Measurements from ENCODE around the gene AP5B1. TPM values are rescaled to one million over a fixed set of nuclear protein-coding genes. Genes with fewer than 3 reads are reported as not detected.

The AP5B1 gene
- total and polyA plus RNA-seq, 4 donors, result 8.6 to 35.5 (median 24.0) TPM

DNA sequence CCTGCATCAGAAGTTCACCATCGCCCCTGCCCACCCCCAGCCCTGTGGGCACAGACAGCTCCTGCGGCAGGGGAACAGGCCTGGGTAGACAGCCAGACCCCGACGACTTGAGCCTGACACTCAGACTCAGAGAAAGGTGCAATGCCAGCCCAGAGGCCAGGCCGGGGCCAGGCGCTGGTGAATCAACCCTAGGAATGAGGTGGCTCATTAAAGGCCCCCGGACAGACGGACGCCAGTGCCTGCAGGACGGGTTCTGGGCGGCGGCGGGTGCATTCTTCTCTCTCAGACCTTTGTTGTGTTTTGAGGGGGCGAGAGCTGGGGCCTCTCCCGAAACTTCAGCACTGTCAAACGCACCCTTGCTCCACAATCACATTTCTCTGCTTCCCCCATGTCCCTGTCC lies 11.7 kb upstream of the AP5B1 start:
- H3K9ac ChIP-seq (ENCODE audit: insufficient read depth in 1 of 2, low read length in 2 of 2), result no peak overlapping the region
- H3K27ac ChIP-seq (ENCODE audit: low read depth in 1 of 2, low read length in 1 of 2), result no peak overlapping the region
- TF ChIP-seq, protein P1, sequence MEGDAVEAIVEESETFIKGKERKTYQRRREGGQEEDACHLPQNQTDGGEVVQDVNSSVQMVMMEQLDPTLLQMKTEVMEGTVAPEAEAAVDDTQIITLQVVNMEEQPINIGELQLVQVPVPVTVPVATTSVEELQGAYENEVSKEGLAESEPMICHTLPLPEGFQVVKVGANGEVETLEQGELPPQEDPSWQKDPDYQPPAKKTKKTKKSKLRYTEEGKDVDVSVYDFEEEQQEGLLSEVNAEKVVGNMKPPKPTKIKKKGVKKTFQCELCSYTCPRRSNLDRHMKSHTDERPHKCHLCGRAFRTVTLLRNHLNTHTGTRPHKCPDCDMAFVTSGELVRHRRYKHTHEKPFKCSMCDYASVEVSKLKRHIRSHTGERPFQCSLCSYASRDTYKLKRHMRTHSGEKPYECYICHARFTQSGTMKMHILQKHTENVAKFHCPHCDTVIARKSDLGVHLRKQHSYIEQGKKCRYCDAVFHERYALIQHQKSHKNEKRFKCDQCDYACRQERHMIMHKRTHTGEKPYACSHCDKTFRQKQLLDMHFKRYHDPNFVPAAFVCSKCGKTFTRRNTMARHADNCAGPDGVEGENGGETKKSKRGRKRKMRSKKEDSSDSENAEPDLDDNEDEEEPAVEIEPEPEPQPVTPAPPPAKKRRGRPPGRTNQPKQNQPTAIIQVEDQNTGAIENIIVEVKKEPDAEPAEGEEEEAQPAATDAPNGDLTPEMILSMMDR (IDR thresholded peaks at IDR 0.05; ENCODE audit: control extremely low read depth, extremely low read depth), result no peak
- H3K4me1 ChIP-seq (ENCODE audit: control insufficient read depth in 5 of 5, insufficient read depth in 5 of 5, low read length in 5 of 5), result peaks cover 0 to 24% (median 5%) of the 10 kb centered on the region in 5 donors
- peaks cover 0 to under 1% (median 0%) of the 10 kb centered on the region in 4 donors for H3K9me3 ChIP-seq (ENCODE audit: control insufficient read depth in 4 of 4, insufficient read depth in 3 of 4, low read length in 3 of 4)
- no peak overlapping the region for H3K4me3 ChIP-seq
- WGBS, 2 donors, result 87 to 90% methylated on average over 16 of the region's 16 CpGs
- peaks cover 0 to 15% (median 14%) of the 10 kb centered on the region in 3 donors for H3K27me3 ChIP-seq (ENCODE audit: control insufficient read depth in 3 of 3, insufficient read depth in 3 of 3, low read length in 2 of 3)
- ATAC-seq (ENCODE audit: insufficient read depth, low FRiP score) (no peak), DNase-seq (no peak)
- H3K36me3 ChIP-seq (ENCODE audit: control insufficient read depth in 4 of 4, insufficient read depth in 4 of 4, low read length in 4 of 4), result no peaks in the 10 kb centered on the region

DNA sequence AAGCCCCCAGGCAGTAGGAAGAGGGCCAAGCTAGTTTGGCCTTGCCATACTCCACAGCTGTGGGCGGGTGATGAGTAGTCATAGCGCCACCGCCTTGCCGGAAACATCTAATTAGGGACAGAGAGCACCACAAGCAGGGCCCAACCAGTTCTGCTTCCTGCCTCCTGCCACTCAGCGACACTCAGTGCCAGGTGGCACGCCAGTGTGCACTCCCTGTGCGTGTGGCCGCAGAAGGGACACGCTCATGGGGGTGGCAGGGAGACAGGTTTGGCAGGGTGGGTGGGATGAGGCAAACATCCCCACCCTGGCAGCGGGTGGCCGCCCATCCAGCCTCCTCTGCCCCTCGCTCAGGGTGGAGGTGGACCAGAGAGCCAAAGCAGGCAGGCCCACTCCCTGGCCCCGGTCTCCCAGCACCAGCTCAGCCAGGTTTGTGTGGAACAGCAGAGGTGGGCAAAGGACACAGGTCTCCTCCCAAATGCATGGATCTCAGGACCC lies 11.0 kb upstream of the AP5B1 start:
- Histone ChIP-seq H3K27me3 (ENCODE audit: control insufficient read depth in 3 of 3, insufficient read depth in 3 of 3, low read length in 2 of 3) (peaks cover 0 to 17% (median 15%) of the 10 kb centered on the region in 3 donors), H3K4me3 (no peak overlapping the region), H3K9ac (ENCODE audit: insufficient read depth in 1 of 2, low read length in 2 of 2) (no peak overlapping the region), H3K4me1 (ENCODE audit: control insufficient read depth in 5 of 5, insufficient read depth in 5 of 5, low read length in 5 of 5) (peaks cover 0 to 18% (median 5%) of the 10 kb centered on the region in 5 donors), H3K36me3 (ENCODE audit: control insufficient read depth in 4 of 4, insufficient read depth in 4 of 4, low read length in 4 of 4) (no peaks in the 10 kb centered on the region), H3K9me3 (ENCODE audit: control insufficient read depth in 4 of 4, insufficient read depth in 3 of 4, low read length in 3 of 4) (no peaks in the 10 kb centered on the region), H3K27ac (ENCODE audit: low read depth in 1 of 2, low read length in 1 of 2) (no peak overlapping the region)
- 17 to 53% methylated on average over 12 to 13 of the region's 13 CpGs for WGBS, 2 donors
- ATAC-seq (ENCODE audit: insufficient read depth, low FRiP score) (no peak), DNase-seq (peak in 1 of 3 donors; percentile 16)
- TF ChIP-seq, protein P1 (IDR thresholded peaks at IDR 0.05; ENCODE audit: control extremely low read depth, extremely low read depth), result no peak

DNA sequence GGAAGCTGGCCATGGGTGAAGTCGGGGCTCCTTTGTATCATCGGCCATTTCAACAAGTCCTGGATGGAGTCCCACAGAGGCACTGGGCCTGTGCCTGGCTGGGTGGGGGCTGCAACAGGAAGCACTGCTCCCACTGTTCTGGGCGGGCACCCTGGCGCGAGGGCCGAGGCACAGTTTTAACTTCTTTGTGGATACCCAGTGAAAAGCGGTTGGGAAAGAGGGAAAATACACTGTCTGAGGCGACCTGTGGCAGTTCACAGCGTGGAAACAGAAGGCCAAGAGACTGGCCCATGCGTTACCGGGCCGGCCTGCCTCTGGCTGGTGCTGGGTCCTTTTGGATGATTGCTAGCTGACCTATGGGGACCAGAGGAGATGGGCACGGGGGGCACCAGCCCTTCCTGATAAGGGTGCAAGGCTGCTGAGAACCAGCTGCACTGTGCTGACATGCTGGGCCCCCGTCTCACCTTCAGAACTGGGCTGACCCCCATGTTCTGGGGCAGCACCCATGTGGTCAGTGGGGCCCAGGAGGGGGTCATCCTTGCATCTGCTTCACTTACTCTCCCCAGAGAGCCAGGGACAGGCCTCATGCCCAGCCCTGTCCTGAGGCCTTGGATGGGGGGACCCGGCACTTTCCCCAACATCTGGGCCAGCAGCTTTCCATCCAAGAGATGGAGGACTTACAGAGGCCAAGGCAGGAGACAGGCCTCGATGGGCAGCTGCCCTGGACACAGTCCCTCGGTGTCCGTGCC lies 10.3 kb upstream of the AP5B1 start:
- TF ChIP-seq, protein P1 (IDR thresholded peaks at IDR 0.05; ENCODE audit: control extremely low read depth, extremely low read depth), result no peak
- no peak overlapping the region for H3K27ac ChIP-seq (ENCODE audit: low read depth in 1 of 2, low read length in 1 of 2)
- no peak overlapping the region for H3K9ac ChIP-seq (ENCODE audit: insufficient read depth in 1 of 2, low read length in 2 of 2)
- H3K4me1 ChIP-seq (ENCODE audit: control insufficient read depth in 5 of 5, insufficient read depth in 5 of 5, low read length in 5 of 5), result peaks cover 0 to 11% (median 9%) of the 10 kb centered on the region in 5 donors
- no peaks in the 10 kb centered on the region for H3K9me3 ChIP-seq (ENCODE audit: control insufficient read depth in 4 of 4, insufficient read depth in 3 of 4, low read length in 3 of 4)
- ATAC-seq (ENCODE audit: insufficient read depth, low FRiP score) (no peak), DNase-seq (no peak)
- peaks cover 0 to 19% (median 15%) of the 10 kb centered on the region in 3 donors for H3K27me3 ChIP-seq (ENCODE audit: control insufficient read depth in 3 of 3, insufficient read depth in 3 of 3, low read length in 2 of 3)
- 85 to 92% methylated on average over 17 to 18 of the region's 18 CpGs for WGBS, 2 donors
- no peaks in the 10 kb centered on the region for H3K36me3 ChIP-seq (ENCODE audit: control insufficient read depth in 4 of 4, insufficient read depth in 4 of 4, low read length in 4 of 4)
- H3K4me3 ChIP-seq, result no peak overlapping the region
